K562 (cell line): ENCODE measurements around the gene SLC2A10. TPM values are rescaled to one million over a fixed set of nuclear protein-coding genes. Genes with fewer than 3 reads are reported as not detected.
A peak's percentile ranks its signal among the peaks of the same experiment; 100 is the strongest.

Experiments used
- ADNP ChIP-seq: fragments of 200-800 bp; sonication (Bioruptor generic); IDR thresholded peaks from 2 replicates; pipeline ENCODE4 v1.6.1; 2016; ENCODE audit warnings: missing genetic modification characterization, missing compliant biosample characterization
- BHLHE40 ChIP-seq: IDR thresholded peaks from 2 replicates; pipeline ENCODE4 v1.6.1; 2011; ENCODE audit warnings: low read length, improper control_type of control experiment
- C11orf30 ChIP-seq: fragments of 450-650 bp; IDR thresholded peaks from 2 replicates; pipeline ENCODE4 v1.6.1; 2016; ENCODE audit warnings: low read depth, mild to moderate bottlenecking
- CBFA2T3 ChIP-seq: fragments of 450-650 bp; IDR thresholded peaks from 2 replicates; pipeline ENCODE4 v1.6.1; 2017
- CSDE1 ChIP-seq, 2 experiments: fragments of 450-650 bp; IDR thresholded peaks; 2 replicates each; pipeline ENCODE4 v1.6.1; 2016; ENCODE audit warnings: mild to moderate bottlenecking in 1 of 2
- ELF1 ChIP-seq: fragments of 200-800 bp; sonication (Bioruptor generic); IDR thresholded peaks from 2 replicates; pipeline ENCODE4 v1.6.1; 2016; ENCODE audit warnings: missing genetic modification characterization, missing compliant biosample characterization
- EP300 ChIP-seq: IDR thresholded peaks from 2 replicates; pipeline ENCODE4 v1.6.1; 2012; ENCODE audit warnings: low read length, improper control_type of control experiment
- ERF ChIP-seq: fragments of 450-650 bp; formaldehyde crosslinking; IDR thresholded peaks from 2 replicates; pipeline ENCODE4 v1.4.0; 2020; ENCODE audit warnings: mild to moderate bottlenecking, mixed read lengths
- FOXK1 ChIP-seq: sonication (generic); formaldehyde crosslinking; IDR thresholded peaks from 2 replicates; pipeline ENCODE4 v1.8.0; 2022; ENCODE audit warnings: missing genetic modification reagents, mild to moderate bottlenecking, borderline replicate concordance
- FOXM1 ChIP-seq, 2 experiments: fragments of 450-650 bp in 1 of 2; sonication (generic) in 1 of 2; formaldehyde crosslinking in 1 of 2; IDR thresholded peaks; 2 replicates each; pipeline versions ENCODE4 v1.6.1 to v1.9.0; 2017 to 2022; ENCODE audit warnings: low read depth in 2 of 2, mild to moderate bottlenecking in 2 of 2, missing genetic modification reagents in 1 of 2, moderate library complexity in 1 of 2
- HDAC8 ChIP-seq: fragments of 450-650 bp; IDR thresholded peaks from 2 replicates; pipeline ENCODE4 v1.6.1; 2016; ENCODE audit warnings: mild to moderate bottlenecking, missing genetic modification characterization, moderate library complexity, missing compliant biosample characterization
- JUND ChIP-seq, 2 experiments: IDR thresholded peaks; 2 replicates in 1 of 2; 3 replicates in 1 of 2; pipeline ENCODE4 v1.6.1; 2011; ENCODE audit warnings: borderline replicate concordance in 2 of 2, low read depth in 2 of 2, low read length in 2 of 2, improper control_type of control experiment in 1 of 2, missing biosample characterization in 1 of 2, missing genetic modification characterization in 1 of 2, missing genetic modification reagents in 1 of 2
- KDM1A ChIP-seq, 2 experiments: fragments of 450-650 bp; IDR thresholded peaks; 2 replicates each; pipeline ENCODE4 v1.6.1; 2016; ENCODE audit warnings: mild to moderate bottlenecking in 2 of 2
- MCM5 ChIP-seq: fragments of 450-650 bp; IDR thresholded peaks from 2 replicates; pipeline ENCODE4 v1.6.1; 2016; ENCODE audit warnings: low read depth
- MTA1 ChIP-seq: fragments of 450-650 bp; IDR thresholded peaks from 2 replicates; pipeline ENCODE4 v1.6.1; 2017; ENCODE audit warnings: borderline replicate concordance
- SRSF9 ChIP-seq: fragments of 200-400 bp; formaldehyde crosslinking; IDR thresholded peaks from 2 replicates; pipeline ENCODE4 v1.6.1; 2017; ENCODE audit warnings: low read depth, low read length, borderline replicate concordance
- TBL1XR1 ChIP-seq, 2 experiments: IDR thresholded peaks; 2 replicates each; pipeline ENCODE4 v1.6.1; 2012; ENCODE audit warnings: improper control_type of control experiment in 2 of 2, low read length in 2 of 2, mild to moderate bottlenecking in 1 of 2
- TEAD2 ChIP-seq: fragments of 450-650 bp; IDR thresholded peaks from 2 replicates; pipeline ENCODE4 v1.6.1; 2016; ENCODE audit warnings: missing genetic modification characterization, control low read depth, missing compliant biosample characterization
- ZNF124 ChIP-seq: sonication (generic); formaldehyde crosslinking; IDR thresholded peaks from 2 replicates; pipeline ENCODE4 v1.8.1; 2022; ENCODE audit warnings: missing genetic modification reagents
- ZNF589 ChIP-seq: fragments of 200-800 bp; sonication (Bioruptor generic); IDR thresholded peaks from 2 replicates; pipeline ENCODE4 v1.6.1; 2016; ENCODE audit warnings: low read depth, missing genetic modification characterization, missing compliant biosample characterization
- ZNF668 ChIP-seq: fragments of 250-450 bp; sonication (Bioruptor Pico); IDR thresholded peaks from 2 replicates; pipeline ENCODE4 v1.8.0; 2022; ENCODE audit warnings: mild to moderate bottlenecking, inconsistent platforms
- polyA plus RNA-seq, 8 experiments: library from polyadenylated mRNA; depleted of rRNA in 4 of 8; stranded (reverse) in 5 of 8; unstranded in 3 of 8; fragments of >200 nt; fragmentation: Nextera tagmentation in 2 of 8; fragmentation: Illumina TruSeq in 1 of 8; extraction: Ambion mirVana in 2 of 8; extraction: Trizol in 1 of 8; gene quantifications; 2 replicates each; pipeline versions ENCODE4 v1.2.1 to v1.2.3, GENCODE V29; 2011 to 2014; ENCODE audit warnings: inconsistent platforms in 1 of 8, missing spikeins in 1 of 8
- total RNA-seq, 7 experiments: library from RNA; depleted of rRNA in 6 of 7; stranded (reverse); fragments of >200 nt in 6 of 7; fragmentation: Illumina TruSeq in 2 of 7; extraction: Trizol in 2 of 7; gene quantifications; 2 replicates each; pipeline versions ENCODE4 v1.2.1 to v1.2.3, GENCODE V29; 2011 to 2021; ENCODE audit warnings: low replicate concordance in 1 of 7
- TF ChIP-seq, protein P1 (sequence below): fragments of 450-650 bp; IDR thresholded peaks from 2 replicates; pipeline ENCODE4 v1.6.1; 2018; ENCODE audit warnings: mild to moderate bottlenecking, low read depth; ENCODE audit not compliant: partially characterized antibody
- TF ChIP-seq, protein P2 (sequence below): fragments of 450-650 bp; conservative IDR thresholded peaks from 2 replicates; pipeline ENCODE4 v1.6.1; 2016; ENCODE audit warnings: missing genetic modification characterization, low read depth, mild to moderate bottlenecking, control low read depth, missing compliant biosample characterization
- TF ChIP-seq, protein P3 (sequence below): IDR thresholded peaks from 2 replicates; pipeline ENCODE4 v1.6.1; 2011; ENCODE audit warnings: borderline replicate concordance, low read depth, mild to moderate bottlenecking, moderate library complexity, low read length; ENCODE audit not compliant: insufficient read depth, poor library complexity, severe bottlenecking
- TF ChIP-seq, protein P4 (sequence below): IDR thresholded peaks from 2 replicates; pipeline ENCODE4 v1.6.1; 2011; ENCODE audit not compliant: insufficient read length; ENCODE audit errors: extremely low read depth

Gene SLC2A10
- total and polyA plus RNA-seq, 9 of the 15 experiments (the other 6 are each of a cell fraction or from before 2014, with no cell fraction given): 0.01 to 1.8 (median 0.10) TPM

DNA sequence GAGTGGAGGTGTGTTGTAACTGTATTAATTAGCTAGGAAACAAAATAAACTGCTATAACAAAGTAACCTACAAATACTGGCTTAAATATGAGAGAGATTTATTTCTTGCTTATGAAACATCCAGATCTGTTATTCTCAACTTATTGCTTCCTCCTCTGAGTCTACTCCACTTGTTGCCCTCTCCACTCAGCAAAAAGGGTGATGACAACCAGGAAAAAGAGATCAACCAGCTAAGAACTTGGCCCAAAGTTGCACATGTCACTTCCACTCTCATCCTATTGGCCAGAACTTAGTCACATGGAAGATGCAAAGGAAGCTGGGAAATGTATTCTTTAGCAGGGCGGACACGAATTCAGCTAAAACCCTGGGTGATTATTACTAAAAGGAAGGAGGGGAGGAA lies 15.0 kb upstream of the SLC2A10 start (continued):
- TF ChIP-seq EP300 (no peak), ZNF668 (CRISPR knock-in tag) (no peak), BHLHE40 (no peak), FOXM1 (IDR thresholded peaks at IDR 0.05; ENCODE audit: low read depth) (no peak), FOXM1 (CRISPR knock-in tag; IDR thresholded peaks at IDR 0.05; ENCODE audit: low read depth) (no peak), ADNP (tag) (no peak), TEAD2 (tag) (no peak), ELF1 (tag) (no peak), C11orf30 (peak; percentile 59; the same call in 1 of the 2 replicates), TBL1XR1 (IDR thresholded peaks at IDR 0.05; ENCODE audit: low read length in 2 of 2) (no peak), HDAC8 (tag) (no peak), ERF (CRISPR knock-in tag) (no peak), FOXK1 (no peak), MTA1 (no peak), CSDE1 (IDR thresholded peaks at IDR 0.05) (no peak), SRSF9 (no peak), ZNF124 (CRISPR knock-in tag) (no peak), MCM5 (no peak), ZNF589 (CRISPR knock-in tag) (0 out of 2 replicates have a peak, but pooled peaks have one; percentile 57), KDM1A (IDR thresholded peaks at IDR 0.05) (no peak), CBFA2T3 (no peak), JUND (IDR thresholded peaks at IDR 0.05; ENCODE audit: borderline replicate concordance, low read depth, low read length) (no peak), JUND (tag; IDR thresholded peaks at IDR 0.05; ENCODE audit: borderline replicate concordance, low read depth, low read length) (0 out of 3 replicates have a peak, but pooled peaks have one; percentile 14)
- TF ChIP-seq, protein P1, sequence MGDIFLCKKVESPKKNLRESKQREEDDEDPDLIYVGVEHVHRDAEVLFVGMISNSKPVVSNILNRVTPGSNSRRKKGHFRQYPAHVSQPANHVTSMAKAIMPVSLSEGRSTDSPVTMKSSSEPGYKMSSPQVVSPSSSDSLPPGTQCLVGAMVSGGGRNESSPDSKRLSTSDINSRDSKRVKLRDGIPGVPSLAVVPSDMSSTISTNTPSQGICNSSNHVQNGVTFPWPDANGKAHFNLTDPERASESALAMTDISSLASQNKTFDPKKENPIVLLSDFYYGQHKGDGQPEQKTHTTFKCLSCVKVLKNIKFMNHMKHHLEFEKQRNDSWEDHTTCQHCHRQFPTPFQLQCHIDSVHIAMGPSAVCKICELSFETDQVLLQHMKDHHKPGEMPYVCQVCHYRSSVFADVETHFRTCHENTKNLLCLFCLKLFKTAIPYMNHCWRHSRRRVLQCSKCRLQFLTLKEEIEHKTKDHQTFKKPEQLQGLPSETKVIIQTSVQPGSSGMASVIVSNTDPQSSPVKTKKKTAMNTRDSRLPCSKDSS: no peak
- TF ChIP-seq, protein P2, sequence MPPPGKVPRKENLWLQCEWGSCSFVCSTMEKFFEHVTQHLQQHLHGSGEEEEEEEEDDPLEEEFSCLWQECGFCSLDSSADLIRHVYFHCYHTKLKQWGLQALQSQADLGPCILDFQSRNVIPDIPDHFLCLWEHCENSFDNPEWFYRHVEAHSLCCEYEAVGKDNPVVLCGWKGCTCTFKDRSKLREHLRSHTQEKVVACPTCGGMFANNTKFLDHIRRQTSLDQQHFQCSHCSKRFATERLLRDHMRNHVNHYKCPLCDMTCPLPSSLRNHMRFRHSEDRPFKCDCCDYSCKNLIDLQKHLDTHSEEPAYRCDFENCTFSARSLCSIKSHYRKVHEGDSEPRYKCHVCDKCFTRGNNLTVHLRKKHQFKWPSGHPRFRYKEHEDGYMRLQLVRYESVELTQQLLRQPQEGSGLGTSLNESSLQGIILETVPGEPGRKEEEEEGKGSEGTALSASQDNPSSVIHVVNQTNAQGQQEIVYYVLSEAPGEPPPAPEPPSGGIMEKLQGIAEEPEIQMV (tag): no peak
- TF ChIP-seq, protein P3, sequence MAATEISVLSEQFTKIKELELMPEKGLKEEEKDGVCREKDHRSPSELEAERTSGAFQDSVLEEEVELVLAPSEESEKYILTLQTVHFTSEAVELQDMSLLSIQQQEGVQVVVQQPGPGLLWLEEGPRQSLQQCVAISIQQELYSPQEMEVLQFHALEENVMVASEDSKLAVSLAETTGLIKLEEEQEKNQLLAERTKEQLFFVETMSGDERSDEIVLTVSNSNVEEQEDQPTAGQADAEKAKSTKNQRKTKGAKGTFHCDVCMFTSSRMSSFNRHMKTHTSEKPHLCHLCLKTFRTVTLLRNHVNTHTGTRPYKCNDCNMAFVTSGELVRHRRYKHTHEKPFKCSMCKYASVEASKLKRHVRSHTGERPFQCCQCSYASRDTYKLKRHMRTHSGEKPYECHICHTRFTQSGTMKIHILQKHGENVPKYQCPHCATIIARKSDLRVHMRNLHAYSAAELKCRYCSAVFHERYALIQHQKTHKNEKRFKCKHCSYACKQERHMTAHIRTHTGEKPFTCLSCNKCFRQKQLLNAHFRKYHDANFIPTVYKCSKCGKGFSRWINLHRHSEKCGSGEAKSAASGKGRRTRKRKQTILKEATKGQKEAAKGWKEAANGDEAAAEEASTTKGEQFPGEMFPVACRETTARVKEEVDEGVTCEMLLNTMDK: no peak
- TF ChIP-seq, protein P4, sequence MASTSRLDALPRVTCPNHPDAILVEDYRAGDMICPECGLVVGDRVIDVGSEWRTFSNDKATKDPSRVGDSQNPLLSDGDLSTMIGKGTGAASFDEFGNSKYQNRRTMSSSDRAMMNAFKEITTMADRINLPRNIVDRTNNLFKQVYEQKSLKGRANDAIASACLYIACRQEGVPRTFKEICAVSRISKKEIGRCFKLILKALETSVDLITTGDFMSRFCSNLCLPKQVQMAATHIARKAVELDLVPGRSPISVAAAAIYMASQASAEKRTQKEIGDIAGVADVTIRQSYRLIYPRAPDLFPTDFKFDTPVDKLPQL: no peak
